Measurements from ENCODE around the gene MAP1LC3C. TPM values are rescaled to one million over a fixed set of nuclear protein-coding genes. Genes with fewer than 3 reads are reported as not detected.

MAP1LC3C gene
- total RNA-seq, 2 donors from 2014 or later, result 0.22 TPM; not detected in 1

DNA sequence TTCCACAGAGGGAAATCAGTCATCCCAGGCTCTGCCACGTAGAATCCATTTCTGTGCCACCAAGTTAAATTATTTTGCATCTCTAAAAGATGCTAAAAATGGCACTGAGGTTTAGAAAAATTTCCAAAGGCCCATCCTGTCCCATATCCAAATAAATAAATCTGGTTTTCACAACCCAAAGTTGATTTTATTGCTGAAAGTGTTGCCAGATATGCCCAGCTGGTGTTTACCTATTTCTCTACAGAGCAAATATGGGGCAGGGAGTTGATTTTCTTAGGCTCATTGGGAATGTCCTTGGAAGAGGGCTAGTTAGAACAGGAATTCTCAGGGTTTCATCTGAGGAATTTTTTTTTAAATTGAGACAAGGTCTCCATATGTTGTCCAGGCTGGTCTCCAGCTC is 19.0 kb downstream of the MAP1LC3C start:
- no peaks in the 10 kb centered on the region for H3K27me3 Mint-ChIP-seq (ENCODE audit: insufficient read depth)
- H3K36me3 Mint-ChIP-seq (ENCODE audit: low read depth), result peaks cover 2% of the 10 kb centered on the region
- Histone ChIP-seq H3K9ac (ENCODE audit: extremely low read depth, low read length, poor library complexity, severe bottlenecking) (no peak overlapping the region), H3K4me3 (ENCODE audit: low read length) (no peak overlapping the region), H3K9me3 (ENCODE audit: control insufficient read depth, low read length) (no peaks in the 10 kb centered on the region), H3K36me3 (ENCODE audit: control insufficient read depth, insufficient read depth, low read length) (no peaks in the 10 kb centered on the region), H3K27me3 (ENCODE audit: control insufficient read depth, insufficient read depth, low read length, poor library complexity, severe bottlenecking) (no peaks in the 10 kb centered on the region), H3K4me1 (ENCODE audit: control insufficient read depth, insufficient read depth, low read length) (no peaks in the 10 kb centered on the region), H3K27ac (ENCODE audit: low read depth, low read length) (no peak overlapping the region)
- H3K27ac Mint-ChIP-seq, result no peak overlapping the region
- no peaks in the 10 kb centered on the region for H3K4me1 Mint-ChIP-seq
- DNase-seq, result no peak
- 95% methylated on average over 1 of the region's 1 CpG; no CpG with 5 or more reads in 1 of the 2 experiments for WGBS, 2 experiments (ENCODE audit: insufficient coverage in 1 of 2, insufficient read length in 1 of 2)
- no peak overlapping the region for H3K4me3 Mint-ChIP-seq
- TF ChIP-seq, protein P1, sequence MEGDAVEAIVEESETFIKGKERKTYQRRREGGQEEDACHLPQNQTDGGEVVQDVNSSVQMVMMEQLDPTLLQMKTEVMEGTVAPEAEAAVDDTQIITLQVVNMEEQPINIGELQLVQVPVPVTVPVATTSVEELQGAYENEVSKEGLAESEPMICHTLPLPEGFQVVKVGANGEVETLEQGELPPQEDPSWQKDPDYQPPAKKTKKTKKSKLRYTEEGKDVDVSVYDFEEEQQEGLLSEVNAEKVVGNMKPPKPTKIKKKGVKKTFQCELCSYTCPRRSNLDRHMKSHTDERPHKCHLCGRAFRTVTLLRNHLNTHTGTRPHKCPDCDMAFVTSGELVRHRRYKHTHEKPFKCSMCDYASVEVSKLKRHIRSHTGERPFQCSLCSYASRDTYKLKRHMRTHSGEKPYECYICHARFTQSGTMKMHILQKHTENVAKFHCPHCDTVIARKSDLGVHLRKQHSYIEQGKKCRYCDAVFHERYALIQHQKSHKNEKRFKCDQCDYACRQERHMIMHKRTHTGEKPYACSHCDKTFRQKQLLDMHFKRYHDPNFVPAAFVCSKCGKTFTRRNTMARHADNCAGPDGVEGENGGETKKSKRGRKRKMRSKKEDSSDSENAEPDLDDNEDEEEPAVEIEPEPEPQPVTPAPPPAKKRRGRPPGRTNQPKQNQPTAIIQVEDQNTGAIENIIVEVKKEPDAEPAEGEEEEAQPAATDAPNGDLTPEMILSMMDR (conservative IDR thresholded peaks at IDR 0.05), result no peak
- H3K9me3 Mint-ChIP-seq, result peaks cover 21% of the 10 kb centered on the region

DNA sequence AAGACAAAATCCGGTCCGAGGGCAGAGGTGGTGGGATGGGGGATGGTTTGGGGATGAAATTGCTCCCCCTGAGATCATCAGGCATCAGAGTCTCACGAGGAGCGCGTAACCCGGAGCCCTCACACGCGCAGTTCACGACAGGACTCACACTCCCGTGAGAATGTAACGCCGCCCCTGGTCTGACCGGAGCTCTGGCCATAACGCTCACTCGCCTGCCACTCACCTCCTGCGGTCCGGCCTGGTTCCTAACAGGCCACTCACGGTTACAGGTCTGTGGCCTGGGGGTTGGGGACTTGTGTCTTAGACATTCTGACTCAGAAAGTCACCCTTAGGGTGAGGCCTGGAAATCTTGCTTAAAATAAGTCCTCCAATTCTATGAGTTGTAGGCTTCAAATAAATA is 19.8 kb downstream of the MAP1LC3C start:
- no peaks in the 10 kb centered on the region for H3K9me3 ChIP-seq (ENCODE audit: control insufficient read depth, low read length)
- no peak overlapping the region for H3K4me3 ChIP-seq (ENCODE audit: low read length)
- peaks cover 2% of the 10 kb centered on the region for H3K36me3 Mint-ChIP-seq (ENCODE audit: low read depth)
- no peaks in the 10 kb centered on the region for H3K36me3 ChIP-seq (ENCODE audit: control insufficient read depth, insufficient read depth, low read length)
- no peaks in the 10 kb centered on the region for H3K4me1 Mint-ChIP-seq
- H3K9ac ChIP-seq (ENCODE audit: extremely low read depth, low read length, poor library complexity, severe bottlenecking), result no peak overlapping the region
- H3K27ac ChIP-seq (ENCODE audit: low read depth, low read length), result no peak overlapping the region
- TF ChIP-seq, protein P1 (conservative IDR thresholded peaks at IDR 0.05), result no peak
- no peaks in the 10 kb centered on the region for H3K27me3 Mint-ChIP-seq (ENCODE audit: insufficient read depth)
- H3K4me1 ChIP-seq (ENCODE audit: control insufficient read depth, insufficient read depth, low read length), result no peaks in the 10 kb centered on the region
- H3K27ac Mint-ChIP-seq, result no peak overlapping the region
- H3K9me3 Mint-ChIP-seq, result peaks cover 21% of the 10 kb centered on the region
- no peak for DNase-seq
- no peak overlapping the region for H3K4me3 Mint-ChIP-seq
- H3K27me3 ChIP-seq (ENCODE audit: control insufficient read depth, insufficient read depth, low read length, poor library complexity, severe bottlenecking), result no peaks in the 10 kb centered on the region
- WGBS, 2 experiments (ENCODE audit: insufficient coverage in 1 of 2, insufficient read length in 1 of 2), result 92 to 97% methylated on average over 17 to 18 of the region's 18 CpGs

DNA sequence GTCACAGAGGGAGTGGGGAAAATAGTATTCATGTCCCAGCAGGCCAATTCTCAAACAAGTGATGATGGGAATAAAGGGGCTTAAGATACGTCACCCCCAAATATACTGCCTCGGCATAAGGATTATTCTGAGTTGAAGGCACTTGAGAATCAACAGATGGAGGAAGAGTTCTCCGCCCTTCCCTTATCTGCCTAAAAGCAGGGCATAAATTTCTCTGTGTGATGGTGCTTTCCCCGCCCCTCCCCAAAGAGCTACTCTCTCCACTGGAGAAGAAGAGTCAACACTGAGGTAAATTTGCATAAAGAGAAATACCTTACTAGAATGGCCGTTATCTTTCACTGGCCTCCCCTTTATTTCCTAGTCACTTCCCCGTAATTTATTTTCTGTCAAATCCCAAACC is 22.7 kb downstream of the MAP1LC3C start:
- WGBS, 2 experiments (ENCODE audit: insufficient coverage in 1 of 2, insufficient read length in 1 of 2), result 92 to 97% methylated on average over 6 of the region's 6 CpGs
- no peaks in the 10 kb centered on the region for H3K9me3 ChIP-seq (ENCODE audit: control insufficient read depth, low read length)
- Mint-ChIP-seq H3K27me3 (ENCODE audit: insufficient read depth) (no peaks in the 10 kb centered on the region), H3K9me3 (peaks cover 17% of the 10 kb centered on the region), H3K27ac (no peak overlapping the region), H3K4me3 (no peak overlapping the region), H3K36me3 (ENCODE audit: low read depth) (peaks cover 2% of the 10 kb centered on the region), H3K4me1 (no peaks in the 10 kb centered on the region)
- H3K27ac ChIP-seq (ENCODE audit: low read depth, low read length), result no peak overlapping the region
- no peak overlapping the region for H3K9ac ChIP-seq (ENCODE audit: extremely low read depth, low read length, poor library complexity, severe bottlenecking)
- H3K27me3 ChIP-seq (ENCODE audit: control insufficient read depth, insufficient read depth, low read length, poor library complexity, severe bottlenecking), result no peaks in the 10 kb centered on the region
- TF ChIP-seq, protein P1 (conservative IDR thresholded peaks at IDR 0.05), result no peak
- no peak for DNase-seq
- H3K36me3 ChIP-seq (ENCODE audit: control insufficient read depth, insufficient read depth, low read length), result no peaks in the 10 kb centered on the region
- H3K4me3 ChIP-seq (ENCODE audit: low read length), result no peak overlapping the region
- H3K4me1 ChIP-seq (ENCODE audit: control insufficient read depth, insufficient read depth, low read length), result no peaks in the 10 kb centered on the region
